ENCODE measurements around the gene DLK1. TPM values are rescaled to one million over a fixed set of nuclear protein-coding genes. Genes with fewer than 3 reads are reported as not detected.

The DLK1 gene
- total and polyA plus RNA-seq, 2 of the 13 experiments (the other 11 are each of a cell fraction or from before 2014, with no cell fraction given) = 95.5 to 312 TPM

GRCh38 chr14:100679707-100680438 is 46.8 kb upstream of the DLK1 start (continued):
- peak; percentile 74; the same call in 1 of the 2 replicates for TF ChIP-seq ZNF274 (CRISPR knock-in tag; IDR thresholded peaks at IDR 0.05)
- TF ChIP-seq PHF20 (CRISPR knock-in tag; IDR thresholded peaks at IDR 0.05) = no peak; the same call in 1 of the 2 replicates
- peak; percentile 58; the same call in 1 of the 2 replicates for TF ChIP-seq MEIS1 (CRISPR knock-in tag; IDR thresholded peaks at IDR 0.05; ENCODE audit: borderline replicate concordance)
- TF ChIP-seq JUNB (CRISPR knock-in tag; IDR thresholded peaks at IDR 0.05; ENCODE audit: borderline replicate concordance) = no peak
- peak; percentile 95 for TF ChIP-seq TARDBP (CRISPR knock-in tag; IDR thresholded peaks at IDR 0.05)
- no peak for TF ChIP-seq ISX (CRISPR knock-in tag; conservative IDR thresholded peaks at IDR 0.05)
- no peak for TF ChIP-seq ZSCAN30 (CRISPR knock-in tag; IDR thresholded peaks at IDR 0.05)
- TF ChIP-seq, protein P1, sequence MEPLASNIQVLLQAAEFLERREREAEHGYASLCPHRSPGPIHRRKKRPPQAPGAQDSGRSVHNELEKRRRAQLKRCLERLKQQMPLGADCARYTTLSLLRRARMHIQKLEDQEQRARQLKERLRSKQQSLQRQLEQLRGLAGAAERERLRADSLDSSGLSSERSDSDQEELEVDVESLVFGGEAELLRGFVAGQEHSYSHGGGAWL (CRISPR knock-in tag; IDR thresholded peaks at IDR 0.05) = peak; percentile 34; the same call in 1 of the 2 replicates
- peak; percentile 71; the same call in 1 of the 2 replicates for TF ChIP-seq REPIN1 (CRISPR knock-in tag; IDR thresholded peaks at IDR 0.05; ENCODE audit: borderline replicate concordance, low read depth)
- TF ChIP-seq ETV6 (CRISPR knock-in tag; conservative IDR thresholded peaks at IDR 0.05) = no peak
- no peak for TF ChIP-seq PHF5A (CRISPR knock-in tag; IDR thresholded peaks at IDR 0.05; ENCODE audit: low read depth, unreplicated experiment)
- TF ChIP-seq ZNF256 (CRISPR knock-in tag; conservative IDR thresholded peaks at IDR 0.05) = no peak
- TF ChIP-seq NCOA5 (CRISPR knock-in tag; IDR thresholded peaks at IDR 0.05) = no peak
- no peak for TF ChIP-seq ZNF678 (CRISPR knock-in tag; IDR thresholded peaks at IDR 0.05)
- TF ChIP-seq RELA (CRISPR knock-in tag; IDR thresholded peaks at IDR 0.05) = no peak
- TF ChIP-seq, protein P2, sequence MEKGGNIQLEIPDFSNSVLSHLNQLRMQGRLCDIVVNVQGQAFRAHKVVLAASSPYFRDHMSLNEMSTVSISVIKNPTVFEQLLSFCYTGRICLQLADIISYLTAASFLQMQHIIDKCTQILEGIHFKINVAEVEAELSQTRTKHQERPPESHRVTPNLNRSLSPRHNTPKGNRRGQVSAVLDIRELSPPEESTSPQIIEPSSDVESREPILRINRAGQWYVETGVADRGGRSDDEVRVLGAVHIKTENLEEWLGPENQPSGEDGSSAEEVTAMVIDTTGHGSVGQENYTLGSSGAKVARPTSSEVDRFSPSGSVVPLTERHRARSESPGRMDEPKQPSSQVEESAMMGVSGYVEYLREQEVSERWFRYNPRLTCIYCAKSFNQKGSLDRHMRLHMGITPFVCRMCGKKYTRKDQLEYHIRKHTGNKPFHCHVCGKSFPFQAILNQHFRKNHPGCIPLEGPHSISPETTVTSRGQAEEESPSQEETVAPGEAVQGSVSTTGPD (CRISPR knock-in tag; IDR thresholded peaks at IDR 0.05) = no peak
- no peak for TF ChIP-seq REXO4 (CRISPR knock-in tag; IDR thresholded peaks at IDR 0.05; ENCODE audit: borderline replicate concordance)
- TF ChIP-seq NFYB (CRISPR knock-in tag; IDR thresholded peaks at IDR 0.05) = no peak
- TF ChIP-seq, protein P3, sequence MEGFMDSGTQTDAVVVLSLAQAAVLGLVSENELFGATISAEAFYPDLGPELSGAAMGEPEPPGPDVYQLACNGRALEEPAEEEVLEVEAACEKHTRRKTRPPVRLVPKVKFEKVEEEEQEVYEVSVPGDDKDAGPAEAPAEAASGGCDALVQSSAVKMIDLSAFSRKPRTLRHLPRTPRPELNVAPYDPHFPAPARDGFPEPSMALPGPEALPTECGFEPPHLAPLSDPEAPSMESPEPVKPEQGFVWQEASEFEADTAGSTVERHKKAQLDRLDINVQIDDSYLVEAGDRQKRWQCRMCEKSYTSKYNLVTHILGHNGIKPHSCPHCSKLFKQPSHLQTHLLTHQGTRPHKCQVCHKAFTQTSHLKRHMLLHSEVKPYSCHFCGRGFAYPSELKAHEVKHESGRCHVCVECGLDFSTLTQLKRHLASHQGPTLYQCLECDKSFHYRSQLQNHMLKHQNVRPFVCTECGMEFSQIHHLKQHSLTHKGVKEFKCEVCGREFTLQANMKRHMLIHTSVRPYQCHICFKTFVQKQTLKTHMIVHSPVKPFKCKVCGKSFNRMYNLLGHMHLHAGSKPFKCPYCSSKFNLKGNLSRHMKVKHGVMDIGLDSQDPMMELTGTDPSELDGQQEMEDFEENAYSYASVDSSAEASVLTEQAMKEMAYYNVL (CRISPR knock-in tag; IDR thresholded peaks at IDR 0.05; ENCODE audit: borderline replicate concordance) = peak; percentile 81
- TF ChIP-seq ZNF441 (CRISPR knock-in tag; IDR thresholded peaks at IDR 0.05; ENCODE audit: borderline replicate concordance) = peak; percentile 74; the same call in 1 of the 2 replicates
- TF ChIP-seq ZNF749 (CRISPR knock-in tag; IDR thresholded peaks at IDR 0.05; ENCODE audit: borderline replicate concordance) = no peak
- TF ChIP-seq, protein P4, sequence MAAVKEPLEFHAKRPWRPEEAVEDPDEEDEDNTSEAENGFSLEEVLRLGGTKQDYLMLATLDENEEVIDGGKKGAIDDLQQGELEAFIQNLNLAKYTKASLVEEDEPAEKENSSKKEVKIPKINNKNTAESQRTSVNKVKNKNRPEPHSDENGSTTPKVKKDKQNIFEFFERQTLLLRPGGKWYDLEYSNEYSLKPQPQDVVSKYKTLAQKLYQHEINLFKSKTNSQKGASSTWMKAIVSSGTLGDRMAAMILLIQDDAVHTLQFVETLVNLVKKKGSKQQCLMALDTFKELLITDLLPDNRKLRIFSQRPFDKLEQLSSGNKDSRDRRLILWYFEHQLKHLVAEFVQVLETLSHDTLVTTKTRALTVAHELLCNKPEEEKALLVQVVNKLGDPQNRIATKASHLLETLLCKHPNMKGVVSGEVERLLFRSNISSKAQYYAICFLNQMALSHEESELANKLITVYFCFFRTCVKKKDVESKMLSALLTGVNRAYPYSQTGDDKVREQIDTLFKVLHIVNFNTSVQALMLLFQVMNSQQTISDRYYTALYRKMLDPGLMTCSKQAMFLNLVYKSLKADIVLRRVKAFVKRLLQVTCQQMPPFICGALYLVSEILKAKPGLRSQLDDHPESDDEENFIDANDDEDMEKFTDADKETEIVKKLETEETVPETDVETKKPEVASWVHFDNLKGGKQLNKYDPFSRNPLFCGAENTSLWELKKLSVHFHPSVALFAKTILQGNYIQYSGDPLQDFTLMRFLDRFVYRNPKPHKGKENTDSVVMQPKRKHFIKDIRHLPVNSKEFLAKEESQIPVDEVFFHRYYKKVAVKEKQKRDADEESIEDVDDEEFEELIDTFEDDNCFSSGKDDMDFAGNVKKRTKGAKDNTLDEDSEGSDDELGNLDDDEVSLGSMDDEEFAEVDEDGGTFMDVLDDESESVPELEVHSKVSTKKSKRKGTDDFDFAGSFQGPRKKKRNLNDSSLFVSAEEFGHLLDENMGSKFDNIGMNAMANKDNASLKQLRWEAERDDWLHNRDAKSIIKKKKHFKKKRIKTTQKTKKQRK (IDR thresholded peaks at IDR 0.05; ENCODE audit: low read length) = no peak
- TF ChIP-seq ZFP36L1 (CRISPR knock-in tag; IDR thresholded peaks at IDR 0.05) = peak; percentile 78
- no peak for TF ChIP-seq ZNF703 (CRISPR knock-in tag; IDR thresholded peaks at IDR 0.05; ENCODE audit: borderline replicate concordance)
